T-helper 2 cell treated with Interferon-gamma antibody and Interleukin-4, amounts not matched to agents 5 μg/mL and 100 μg/mL, for 36 hours (primary cell): ENCODE results near the gene KAZN.

Source experiments
- DNase-seq: peaks from one replicate; pipeline ENCODE4 v3.0.0; 2021; ENCODE audit warnings: low spot score
- H3K27ac Mint-ChIP-seq: one replicate; pipeline ENCODE4 v1.8.0; 2021; ENCODE audit warnings: mild to moderate bottlenecking, mixed read lengths
- H3K27me3 Mint-ChIP-seq: one replicate; pipeline ENCODE4 v1.8.0; 2021; ENCODE audit warnings: low read depth, mixed read lengths
- H3K36me3 Mint-ChIP-seq: one replicate; pipeline ENCODE4 v1.8.0; 2021; ENCODE audit warnings: low read depth, mixed read lengths
- H3K4me1 Mint-ChIP-seq: one replicate; pipeline ENCODE4 v1.8.0; 2021; ENCODE audit warnings: low read depth, mixed read lengths
- H3K4me3 Mint-ChIP-seq: one replicate; pipeline ENCODE4 v1.8.0; 2022; ENCODE audit warnings: mild to moderate bottlenecking, moderate library complexity, mixed read lengths
- H3K9me3 Mint-ChIP-seq: one replicate; pipeline ENCODE4 v1.8.0; 2021; ENCODE audit warnings: mixed read lengths

The KAZN gene

DNA sequence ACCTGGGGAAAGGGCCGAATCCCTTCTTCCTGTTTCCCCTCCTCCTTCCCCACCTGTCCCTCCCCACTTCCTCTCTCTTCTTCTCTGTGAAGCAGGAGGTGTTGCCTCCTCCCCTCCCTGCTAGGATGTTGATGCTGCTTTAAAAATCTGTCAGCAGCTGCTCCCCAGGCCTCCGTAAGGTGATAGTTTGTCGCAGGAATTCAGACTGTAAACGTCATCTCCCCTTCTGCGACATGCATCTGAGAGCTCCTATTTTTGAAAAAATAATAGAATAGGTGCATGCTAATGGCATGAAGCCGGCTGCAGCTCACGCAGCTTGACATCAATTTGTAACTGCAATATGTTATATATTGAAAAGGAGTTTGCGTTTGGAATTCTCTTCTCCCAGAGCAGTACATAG lies 70.1 kb downstream of the KAZN start:
- Mint-ChIP-seq H3K4me3 (no peak overlapping the region), H3K36me3 (no peaks in the 10 kb centered on the region), H3K27me3 (no peaks in the 10 kb centered on the region), H3K4me1 (no peaks in the 10 kb centered on the region), H3K27ac (no peak overlapping the region), H3K9me3 (no peaks in the 10 kb centered on the region)
- no peak for DNase-seq

DNA sequence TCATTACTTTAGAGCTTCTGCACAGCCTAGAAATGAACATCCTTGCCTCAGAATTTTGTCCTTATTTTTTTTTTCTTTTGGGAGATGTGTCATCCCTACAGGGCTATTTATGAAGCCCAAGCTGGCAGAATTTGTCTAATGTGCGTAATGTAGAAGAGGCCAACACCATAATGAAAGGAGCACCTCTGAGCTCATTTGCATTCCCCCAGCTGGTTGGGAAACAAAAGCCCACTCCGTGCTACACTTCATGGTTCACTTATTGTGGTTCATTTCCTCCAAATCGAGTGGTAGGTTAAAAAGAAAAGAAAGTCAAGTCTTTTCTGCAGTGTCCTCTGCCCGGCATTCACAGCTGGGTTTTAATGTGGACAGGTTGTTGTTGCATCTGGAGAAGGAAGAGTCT lies 73.5 kb downstream of the KAZN start:
- Mint-ChIP-seq H3K4me3 (no peak overlapping the region), H3K9me3 (no peaks in the 10 kb centered on the region), H3K27me3 (no peaks in the 10 kb centered on the region), H3K27ac (no peak overlapping the region), H3K4me1 (no peaks in the 10 kb centered on the region), H3K36me3 (no peaks in the 10 kb centered on the region)
- DNase-seq, result no peak

DNA sequence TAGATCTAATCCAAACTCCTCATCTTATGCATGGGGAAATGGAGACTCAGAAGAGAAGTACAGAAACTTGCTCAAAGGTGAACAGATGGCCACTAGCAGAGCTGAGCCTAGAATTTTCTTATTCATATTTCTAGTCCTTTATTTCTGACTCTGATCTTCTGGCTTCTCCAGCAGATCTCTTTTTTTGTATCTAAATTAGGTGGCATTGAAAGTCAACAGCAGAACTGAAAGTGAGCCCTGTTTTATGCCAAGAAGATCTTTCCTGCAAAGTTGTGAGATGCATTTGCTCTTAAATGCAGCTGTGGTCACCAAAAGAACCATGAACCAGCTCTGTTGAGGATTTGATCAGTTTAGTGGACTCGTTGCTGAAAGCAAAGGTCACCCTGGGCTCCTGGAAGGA lies 75.5 kb downstream of the KAZN start:
- no peaks in the 10 kb centered on the region for H3K36me3 Mint-ChIP-seq

DNA sequence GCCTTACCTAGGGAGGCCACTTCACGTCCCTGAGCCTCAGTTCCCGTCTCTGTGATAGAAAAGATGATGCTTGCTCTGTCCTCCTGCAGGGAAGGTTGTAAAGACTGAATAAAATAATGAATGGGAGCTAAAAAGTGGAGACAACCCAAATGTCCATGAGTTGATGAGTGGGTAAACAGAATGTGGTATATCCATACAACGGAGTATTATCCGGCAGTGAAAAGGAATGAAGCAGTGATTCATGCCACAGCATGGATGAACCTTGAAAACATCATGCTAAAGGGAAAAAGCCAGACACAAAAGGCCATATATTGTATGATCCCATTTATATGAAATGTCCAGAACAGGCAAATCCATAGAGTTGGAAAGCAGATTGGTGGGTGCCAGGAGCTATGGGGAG lies 77.9 kb downstream of the KAZN start:
- Mint-ChIP-seq H3K27ac (no peak overlapping the region), H3K9me3 (no peaks in the 10 kb centered on the region), H3K4me3 (no peak overlapping the region), H3K36me3 (no peaks in the 10 kb centered on the region), H3K4me1 (no peaks in the 10 kb centered on the region), H3K27me3 (no peaks in the 10 kb centered on the region)
- DNase-seq, result no peak

More for the DNA sequence above, 75.5 kb downstream of the KAZN start:
- no peak for DNase-seq
- H3K27me3 Mint-ChIP-seq, result no peaks in the 10 kb centered on the region
- H3K4me3 Mint-ChIP-seq, result no peak overlapping the region
- H3K9me3 Mint-ChIP-seq, result no peaks in the 10 kb centered on the region
- H3K27ac Mint-ChIP-seq, result no peak overlapping the region
- no peaks in the 10 kb centered on the region for H3K4me1 Mint-ChIP-seq

DNA sequence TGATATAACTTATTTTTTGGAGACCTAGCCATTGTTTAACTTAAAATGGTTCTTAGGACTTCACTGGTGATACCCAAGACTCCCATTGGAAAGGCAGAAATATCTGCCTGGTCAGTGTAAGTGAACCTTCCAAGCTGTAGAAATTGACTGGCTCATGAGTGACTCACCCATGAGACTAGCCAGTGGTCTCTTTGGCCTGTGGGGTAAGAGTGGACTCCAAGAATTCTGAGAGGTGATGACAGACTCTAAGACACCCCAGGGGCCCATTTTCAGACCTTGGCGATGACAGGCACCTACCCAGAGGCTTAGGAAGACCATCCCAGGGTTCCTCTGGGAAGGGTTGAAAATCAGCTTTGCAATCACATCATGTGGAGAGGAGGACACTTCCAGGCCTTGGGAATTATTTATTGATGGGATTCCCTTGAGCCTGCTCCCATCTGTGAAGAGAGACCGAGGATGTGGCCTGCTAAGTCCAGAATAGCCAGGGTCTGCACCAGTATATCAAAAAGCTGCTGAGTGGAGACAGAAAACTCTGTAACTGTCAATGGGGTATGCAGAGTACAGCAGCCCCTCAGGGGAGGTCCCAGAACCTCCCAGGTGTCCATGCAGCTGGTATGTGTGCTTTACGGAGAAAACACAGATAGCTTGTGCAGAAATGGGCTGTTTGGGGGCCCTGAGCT lies 78.9 kb downstream of the KAZN start:
- Mint-ChIP-seq H3K27me3 (no peaks in the 10 kb centered on the region), H3K9me3 (no peaks in the 10 kb centered on the region), H3K4me1 (no peaks in the 10 kb centered on the region), H3K36me3 (no peaks in the 10 kb centered on the region), H3K4me3 (no peak overlapping the region), H3K27ac (no peak overlapping the region)
- DNase-seq, result no peak

DNA sequence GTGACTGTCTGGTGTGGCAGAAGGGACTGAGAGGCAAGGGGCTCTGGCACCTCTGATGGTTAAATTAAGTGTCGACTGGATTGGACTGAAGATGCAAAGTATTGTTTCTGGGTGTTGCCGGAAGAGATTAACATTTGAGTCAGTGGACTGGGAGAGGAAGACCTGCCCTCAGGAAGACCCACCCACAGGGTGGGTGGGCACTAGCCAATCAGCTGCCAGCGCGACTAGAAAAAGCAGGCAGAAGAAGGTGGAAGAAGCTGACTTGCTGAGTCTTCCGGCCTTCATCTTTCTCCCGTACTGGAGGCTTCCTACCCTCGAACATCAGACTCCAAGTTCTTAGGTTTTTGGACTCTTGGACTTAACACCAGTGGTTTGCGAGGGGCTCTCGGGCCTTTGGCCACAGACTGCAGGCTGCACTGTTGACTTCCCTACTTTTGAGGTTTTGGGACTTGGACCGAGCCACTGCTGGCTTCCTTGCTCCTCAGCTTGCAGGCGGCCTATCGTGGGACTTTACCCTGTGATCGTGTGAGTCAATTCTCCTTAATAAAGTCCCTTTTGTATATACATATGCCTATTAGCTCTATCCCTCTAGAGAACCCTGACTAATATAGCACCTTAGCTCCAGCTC lies 79.6 kb downstream of the KAZN start:
- H3K9me3 Mint-ChIP-seq, result no peaks in the 10 kb centered on the region

DNA sequence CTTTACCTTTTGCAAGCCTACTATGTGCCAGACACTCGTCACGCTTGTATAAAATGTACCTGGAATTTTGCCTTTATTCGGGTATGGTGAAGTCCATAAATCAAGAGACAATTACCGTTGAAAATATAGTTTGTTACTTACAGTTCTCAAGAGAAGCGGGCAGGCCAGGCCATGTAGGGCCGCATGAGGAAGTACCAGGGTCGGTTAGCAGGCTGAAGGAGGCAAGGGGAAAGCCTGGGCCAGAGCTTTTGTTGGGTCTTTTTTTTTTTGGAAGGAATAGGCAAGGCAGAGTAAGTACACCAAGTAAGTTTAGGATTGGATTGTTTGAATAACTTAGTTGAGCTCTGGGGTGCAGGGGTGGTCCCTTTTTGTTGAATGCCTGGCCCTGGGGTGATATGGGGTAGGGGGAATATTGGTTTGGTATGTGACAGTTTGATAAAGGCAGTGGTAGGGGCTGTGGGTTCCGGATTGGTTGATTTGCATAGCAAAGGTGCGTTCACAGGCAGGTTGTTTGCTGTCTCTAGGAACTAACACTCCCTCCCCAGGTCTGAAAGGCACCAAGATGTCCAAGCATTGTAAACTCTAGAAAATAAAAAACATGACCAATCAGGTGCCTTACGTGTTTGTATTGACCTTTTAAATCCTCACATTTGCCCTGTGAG lies 80.7 kb downstream of the KAZN start:
- no peaks in the 10 kb centered on the region for H3K36me3 Mint-ChIP-seq
- no peak for DNase-seq
- no peaks in the 10 kb centered on the region for H3K9me3 Mint-ChIP-seq
- no peak overlapping the region for H3K4me3 Mint-ChIP-seq
- no peaks in the 10 kb centered on the region for H3K4me1 Mint-ChIP-seq
- H3K27me3 Mint-ChIP-seq, result no peaks in the 10 kb centered on the region
- H3K27ac Mint-ChIP-seq, result no peak overlapping the region

More for the DNA sequence above, 79.6 kb downstream of the KAZN start:
- no peaks in the 10 kb centered on the region for H3K27me3 Mint-ChIP-seq
- H3K4me3 Mint-ChIP-seq, result no peak overlapping the region
- H3K27ac Mint-ChIP-seq, result no peak overlapping the region
- no peaks in the 10 kb centered on the region for H3K36me3 Mint-ChIP-seq
- no peak for DNase-seq
- H3K4me1 Mint-ChIP-seq, result no peaks in the 10 kb centered on the region

DNA sequence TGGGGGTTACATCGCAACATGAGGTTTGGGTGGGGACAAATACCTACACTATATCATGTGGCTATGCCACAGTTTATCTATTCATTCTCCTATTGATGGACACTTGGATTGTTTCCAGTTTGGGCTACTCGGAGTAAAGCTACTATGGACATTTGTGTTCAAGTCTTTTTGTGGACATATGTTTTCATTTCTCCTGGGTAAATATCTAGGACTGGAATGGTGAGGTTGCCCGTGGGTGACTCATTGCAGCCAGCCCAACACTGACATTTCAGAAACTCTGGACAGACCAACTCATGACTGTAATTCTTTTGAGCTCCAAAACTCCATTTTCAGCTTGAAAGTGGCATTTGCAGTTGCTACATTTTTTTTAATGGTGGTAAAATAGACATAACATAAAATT lies 82.7 kb downstream of the KAZN start:
- no peak for DNase-seq
- Mint-ChIP-seq H3K4me3 (no peak overlapping the region), H3K4me1 (no peaks in the 10 kb centered on the region), H3K27me3 (no peaks in the 10 kb centered on the region), H3K9me3 (no peaks in the 10 kb centered on the region), H3K27ac (no peak overlapping the region), H3K36me3 (no peaks in the 10 kb centered on the region)

DNA sequence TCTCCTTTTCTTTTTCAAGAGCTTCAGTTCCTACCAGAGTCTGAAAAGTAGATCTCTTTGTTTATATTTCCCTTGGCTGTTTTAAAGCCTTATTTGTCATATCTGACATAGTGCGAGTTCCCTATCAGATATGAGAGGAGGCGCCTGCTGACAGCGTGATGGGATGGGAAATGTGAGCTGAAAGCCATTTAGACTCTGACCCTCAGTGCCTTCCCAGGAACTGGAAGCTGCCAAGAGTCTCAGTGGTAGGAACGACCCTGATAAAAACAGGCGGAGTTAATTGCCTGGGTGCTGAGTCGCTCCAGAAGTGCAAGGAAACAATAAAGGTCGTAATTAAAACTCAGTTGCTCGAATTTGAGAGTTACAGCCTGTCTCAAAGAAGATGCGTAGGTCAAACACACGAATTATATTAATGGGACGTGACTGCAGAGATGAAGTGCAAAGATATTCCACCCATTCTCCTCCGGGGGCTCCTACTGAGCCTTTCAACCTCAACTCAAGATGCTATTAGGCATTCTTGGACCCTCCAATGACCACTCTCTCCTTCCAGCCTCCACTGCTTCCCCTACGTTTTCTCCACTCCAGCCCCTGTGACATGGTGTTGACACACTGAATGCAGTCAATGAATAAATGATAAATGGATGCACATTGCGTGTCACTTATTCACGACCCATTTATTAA lies 84.6 kb downstream of the KAZN start:
- Mint-ChIP-seq H3K4me3 (no peak overlapping the region), H3K9me3 (no peaks in the 10 kb centered on the region), H3K36me3 (no peaks in the 10 kb centered on the region), H3K27ac (no peak overlapping the region), H3K27me3 (no peaks in the 10 kb centered on the region), H3K4me1 (no peaks in the 10 kb centered on the region)
- no peak for DNase-seq

DNA sequence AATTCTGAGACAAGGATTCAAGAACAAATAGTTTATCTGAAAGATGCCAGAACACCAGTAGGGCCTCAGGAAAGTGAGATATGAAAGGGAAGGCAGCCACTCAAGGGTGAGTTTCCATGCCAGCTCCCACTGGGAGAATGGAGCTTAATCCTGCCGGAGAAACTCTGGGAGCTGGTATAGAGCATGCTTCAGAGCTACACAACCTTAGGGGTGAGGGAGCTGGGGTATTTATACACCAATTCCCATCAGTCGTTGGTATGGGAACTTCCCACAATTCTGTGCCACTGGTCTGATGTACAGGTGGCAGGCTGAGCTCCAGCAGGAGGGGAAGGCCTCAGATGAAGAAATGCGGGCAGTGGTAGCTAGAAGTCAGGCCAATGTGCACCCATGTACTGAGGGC lies 86.6 kb downstream of the KAZN start:
- no peak overlapping the region for H3K27ac Mint-ChIP-seq
- no peaks in the 10 kb centered on the region for H3K36me3 Mint-ChIP-seq
- H3K9me3 Mint-ChIP-seq, result no peaks in the 10 kb centered on the region
- H3K27me3 Mint-ChIP-seq, result no peaks in the 10 kb centered on the region
- no peak for DNase-seq
- no peaks in the 10 kb centered on the region for H3K4me1 Mint-ChIP-seq
- no peak overlapping the region for H3K4me3 Mint-ChIP-seq

DNA sequence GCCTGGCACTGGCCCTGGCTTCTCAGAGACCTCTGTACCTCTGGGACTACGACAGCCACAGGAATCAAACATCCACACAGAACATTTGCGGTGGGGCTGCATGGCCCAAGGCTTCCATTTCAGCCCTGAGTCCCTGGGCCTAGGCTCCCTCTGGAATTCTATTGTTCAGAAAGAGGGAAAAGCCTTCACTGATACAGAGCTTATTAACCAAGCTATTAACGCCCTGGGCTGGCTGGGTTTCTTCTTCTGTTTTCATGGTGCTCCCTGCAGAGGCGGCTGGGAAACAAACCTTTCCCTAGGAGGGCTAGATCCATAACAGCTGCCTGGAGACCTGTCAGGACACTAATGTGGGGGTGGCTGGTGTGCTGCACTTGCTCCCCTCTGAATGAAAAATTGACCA lies 88.2 kb downstream of the KAZN start:
- Mint-ChIP-seq H3K27me3 (no peaks in the 10 kb centered on the region), H3K4me3 (no peak overlapping the region), H3K27ac (no peak overlapping the region), H3K9me3 (no peaks in the 10 kb centered on the region), H3K4me1 (no peaks in the 10 kb centered on the region), H3K36me3 (no peaks in the 10 kb centered on the region)
- no peak for DNase-seq

DNA sequence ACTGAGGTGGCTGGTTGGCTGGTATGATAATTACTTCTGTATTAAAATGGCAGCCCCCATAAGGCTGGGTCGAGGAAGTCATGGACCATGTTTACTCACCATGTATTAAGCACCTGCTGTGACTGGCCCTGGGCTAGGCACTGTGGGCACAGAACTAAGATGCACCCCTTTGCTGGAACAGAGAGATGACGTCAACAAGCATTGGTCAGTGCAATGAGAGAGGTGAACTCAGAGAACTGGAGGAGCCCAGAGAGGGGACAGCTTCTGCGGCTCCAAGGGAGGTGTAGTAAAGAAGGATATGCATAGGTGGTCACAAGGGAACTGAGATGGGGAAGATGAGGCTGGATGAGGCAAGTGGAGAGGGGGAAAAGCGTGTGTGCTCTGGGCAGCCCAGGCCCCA lies 88.7 kb downstream of the KAZN start:
- Mint-ChIP-seq H3K4me3 (no peak overlapping the region), H3K36me3 (no peaks in the 10 kb centered on the region), H3K4me1 (no peaks in the 10 kb centered on the region), H3K9me3 (no peaks in the 10 kb centered on the region), H3K27me3 (no peaks in the 10 kb centered on the region), H3K27ac (no peak overlapping the region)
- DNase-seq, result no peak

DNA sequence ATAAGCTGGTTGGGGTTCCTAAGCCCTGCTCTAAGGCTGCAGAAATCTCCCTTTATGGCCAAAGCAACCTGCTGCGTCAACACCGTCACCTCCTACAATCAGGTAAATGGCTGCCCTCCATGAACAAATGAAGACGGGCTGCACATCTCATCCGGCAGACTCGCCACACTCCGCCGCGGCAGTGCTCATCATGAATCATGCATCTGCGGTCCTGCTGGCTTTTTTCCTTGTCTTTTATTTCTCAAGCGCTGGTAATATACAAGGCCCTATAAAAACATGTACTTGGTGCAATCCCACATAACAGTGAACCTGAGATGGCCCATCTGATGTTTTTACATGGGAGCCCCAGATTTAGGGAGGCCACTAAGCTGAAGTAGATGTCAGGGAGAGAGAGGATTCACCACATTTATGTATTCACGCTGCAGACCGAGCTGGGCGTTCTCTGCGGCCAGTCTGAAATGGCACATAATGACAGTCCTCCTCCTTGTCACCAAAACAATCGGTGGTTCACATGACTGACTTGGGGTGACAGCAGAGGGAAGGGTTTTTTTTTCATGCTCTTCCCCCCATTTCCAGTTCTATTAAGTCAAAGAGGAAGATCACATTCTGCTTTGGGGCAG lies 91.6 kb downstream of the KAZN start:
- Mint-ChIP-seq H3K27me3 (no peaks in the 10 kb centered on the region), H3K36me3 (no peaks in the 10 kb centered on the region), H3K9me3 (no peaks in the 10 kb centered on the region), H3K27ac (no peak overlapping the region), H3K4me3 (no peak overlapping the region), H3K4me1 (no peaks in the 10 kb centered on the region)
- DNase-seq, result no peak

DNA sequence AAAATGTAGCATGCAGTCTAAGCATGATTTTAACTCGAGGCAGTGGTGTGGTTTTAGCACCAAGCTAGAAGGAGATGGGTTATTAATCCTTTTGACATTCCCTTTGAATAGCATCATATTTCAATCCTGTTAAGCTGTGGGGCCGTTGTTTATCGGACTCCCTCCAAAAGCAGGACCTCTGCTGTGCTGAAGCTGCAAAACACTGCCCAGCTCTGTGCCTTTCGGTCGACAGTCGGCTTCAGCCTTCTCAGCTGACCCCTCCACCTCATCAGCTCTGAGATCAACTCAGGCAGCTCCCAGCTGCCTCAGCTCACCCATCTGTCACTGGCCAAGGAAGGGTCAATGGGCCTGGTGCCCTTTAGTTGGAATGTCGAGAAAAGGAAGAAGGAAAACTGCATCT lies 95.5 kb downstream of the KAZN start:
- no peak for DNase-seq
- H3K4me3 Mint-ChIP-seq, result no peak overlapping the region
- H3K27ac Mint-ChIP-seq, result no peak overlapping the region
- H3K9me3 Mint-ChIP-seq, result no peaks in the 10 kb centered on the region
- H3K36me3 Mint-ChIP-seq, result no peaks in the 10 kb centered on the region
- no peaks in the 10 kb centered on the region for H3K27me3 Mint-ChIP-seq
- H3K4me1 Mint-ChIP-seq, result no peaks in the 10 kb centered on the region
